ENCODE results near the gene DYSF.

DNA sequence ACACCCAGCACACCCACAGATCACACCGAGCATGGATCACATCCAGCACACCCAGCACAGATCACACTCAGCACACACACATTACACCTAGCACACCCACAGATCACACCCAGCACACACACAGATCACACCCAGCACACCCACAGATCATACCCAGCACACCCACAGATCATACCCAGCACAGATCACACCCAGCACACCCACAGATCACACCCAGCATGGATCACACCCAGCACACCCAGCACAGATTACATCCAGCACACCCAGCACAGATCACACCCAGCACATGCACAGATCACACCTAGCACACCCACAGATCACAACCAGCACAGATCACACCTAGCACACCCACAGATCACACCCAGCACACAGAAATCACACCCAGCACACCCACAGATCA lies 118.6 kb downstream of the DYSF start:
- TF ChIP-seq, protein P1, sequence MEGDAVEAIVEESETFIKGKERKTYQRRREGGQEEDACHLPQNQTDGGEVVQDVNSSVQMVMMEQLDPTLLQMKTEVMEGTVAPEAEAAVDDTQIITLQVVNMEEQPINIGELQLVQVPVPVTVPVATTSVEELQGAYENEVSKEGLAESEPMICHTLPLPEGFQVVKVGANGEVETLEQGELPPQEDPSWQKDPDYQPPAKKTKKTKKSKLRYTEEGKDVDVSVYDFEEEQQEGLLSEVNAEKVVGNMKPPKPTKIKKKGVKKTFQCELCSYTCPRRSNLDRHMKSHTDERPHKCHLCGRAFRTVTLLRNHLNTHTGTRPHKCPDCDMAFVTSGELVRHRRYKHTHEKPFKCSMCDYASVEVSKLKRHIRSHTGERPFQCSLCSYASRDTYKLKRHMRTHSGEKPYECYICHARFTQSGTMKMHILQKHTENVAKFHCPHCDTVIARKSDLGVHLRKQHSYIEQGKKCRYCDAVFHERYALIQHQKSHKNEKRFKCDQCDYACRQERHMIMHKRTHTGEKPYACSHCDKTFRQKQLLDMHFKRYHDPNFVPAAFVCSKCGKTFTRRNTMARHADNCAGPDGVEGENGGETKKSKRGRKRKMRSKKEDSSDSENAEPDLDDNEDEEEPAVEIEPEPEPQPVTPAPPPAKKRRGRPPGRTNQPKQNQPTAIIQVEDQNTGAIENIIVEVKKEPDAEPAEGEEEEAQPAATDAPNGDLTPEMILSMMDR (IDR thresholded peaks at IDR 0.05; ENCODE audit: low read depth, low read length, poor library complexity, severe bottlenecking) = no peak
- TF ChIP-seq EZH2phosphoT487 (IDR thresholded peaks at IDR 0.05; ENCODE audit: borderline replicate concordance, low read length) = no peak
